Natural killer cell treated with Interleukin-12 subunit alpha and Interleukin-12 subunit beta and Interleukin-15 and Interleukin-18, amount 100 ng/mL, for 72 hours (primary cell): ENCODE data around the gene YES1. TPM values are rescaled to one million over a fixed set of nuclear protein-coding genes. Genes with fewer than 3 reads are reported as not detected.

Source experiments
- ATAC-seq, 2 donors: fragments of 150-1000 bp; cut with Tn5 transposase in 1 of 2; sonication (Bioruptor Pico), chemical (Tn5 transposase) in 1 of 2; 2 replicates each; pipeline ENCODE4 v1.10.0; 2021
- DNase-seq: peaks from one replicate; pipeline ENCODE4 v3.0.0; 2022; ENCODE audit warnings: low spot score
- H3K27ac Mint-ChIP-seq, 2 donors: 1 replicate in 1 of 2; 2 replicates in 1 of 2; pipeline ENCODE4 v1.8.0; 2022; ENCODE audit warnings: mixed read lengths in 2 of 2, mild to moderate bottlenecking in 1 of 2, moderate library complexity in 1 of 2
- H3K27me3 Mint-ChIP-seq, 2 donors: 1 replicate in 1 of 2; 2 replicates in 1 of 2; pipeline ENCODE4 v1.8.0; 2022; ENCODE audit warnings: mixed read lengths in 2 of 2
- H3K36me3 Mint-ChIP-seq: one replicate; pipeline ENCODE4 v1.8.0; 2022; ENCODE audit warnings: mixed read lengths
- H3K4me1 Mint-ChIP-seq, 2 donors: 1 replicate in 1 of 2; 2 replicates in 1 of 2; pipeline ENCODE4 v1.8.0; 2022; ENCODE audit warnings: low read depth in 2 of 2, mixed read lengths in 2 of 2, mild to moderate bottlenecking in 1 of 2
- H3K4me3 Mint-ChIP-seq: one replicate; pipeline ENCODE4 v1.8.0; 2022; ENCODE audit warnings: mixed read lengths
- H3K9me3 Mint-ChIP-seq: 2 replicates; pipeline ENCODE4 v1.8.0; 2022; ENCODE audit warnings: mixed read lengths
- total RNA-seq, 2 donors: library from RNA; stranded (reverse); gene quantifications; one replicate each; pipeline ENCODE4 v1.2.3, GENCODE V29; 2022

YES1 gene
- total RNA-seq, 2 donors from 2014 or later: 30.8 to 33.3 TPM

DNA sequence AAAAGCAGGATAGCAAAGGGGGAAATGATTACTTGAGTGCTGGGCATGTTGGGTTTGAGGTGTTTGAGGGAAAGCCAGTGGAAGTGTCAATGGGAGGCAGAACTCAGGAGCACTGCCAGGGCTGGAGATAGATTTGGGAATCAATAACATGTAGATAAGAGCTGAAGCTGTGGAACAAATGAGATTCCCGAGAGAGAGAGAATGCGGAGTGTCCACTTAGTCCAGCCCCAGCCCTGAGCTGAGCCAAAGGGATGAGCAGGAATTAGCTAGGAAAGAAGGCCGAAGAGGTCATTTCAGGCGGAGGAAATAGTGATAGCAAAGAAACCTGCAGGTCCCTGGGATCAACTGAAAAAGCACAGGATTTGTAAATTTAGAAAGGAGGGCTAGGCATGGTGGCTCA is 21.2 kb upstream of the YES1 start:
- Mint-ChIP-seq H3K9me3 (no peaks in the 10 kb centered on the region), H3K27ac (peak overlapping the region in 1 of 2 donors; percentile 3), H3K36me3 (no peaks in the 10 kb centered on the region), H3K4me1 (peaks cover 11 to 12% of the 10 kb centered on the region in 2 donors), H3K27me3 (peaks cover 0 to 3% of the 10 kb centered on the region in 2 donors), H3K4me3 (no peak overlapping the region)
- ATAC-seq (no peak), DNase-seq (no peak)

- H3K27me3 Mint-ChIP-seq: peaks cover 0 to 3% of the 10 kb centered on the region in 2 donors
- DNase-seq: no peak
- no peak overlapping the region for H3K27ac Mint-ChIP-seq
- no peaks in the 10 kb centered on the region for H3K36me3 Mint-ChIP-seq
- no peak for ATAC-seq
- no peaks in the 10 kb centered on the region for H3K9me3 Mint-ChIP-seq
- peaks cover 11 to 12% of the 10 kb centered on the region in 2 donors for H3K4me1 Mint-ChIP-seq
- H3K4me3 Mint-ChIP-seq: no peak overlapping the region
Observed at GRCh38 chr18:832085-832681, 20.1 kb upstream of the YES1 start.

DNA sequence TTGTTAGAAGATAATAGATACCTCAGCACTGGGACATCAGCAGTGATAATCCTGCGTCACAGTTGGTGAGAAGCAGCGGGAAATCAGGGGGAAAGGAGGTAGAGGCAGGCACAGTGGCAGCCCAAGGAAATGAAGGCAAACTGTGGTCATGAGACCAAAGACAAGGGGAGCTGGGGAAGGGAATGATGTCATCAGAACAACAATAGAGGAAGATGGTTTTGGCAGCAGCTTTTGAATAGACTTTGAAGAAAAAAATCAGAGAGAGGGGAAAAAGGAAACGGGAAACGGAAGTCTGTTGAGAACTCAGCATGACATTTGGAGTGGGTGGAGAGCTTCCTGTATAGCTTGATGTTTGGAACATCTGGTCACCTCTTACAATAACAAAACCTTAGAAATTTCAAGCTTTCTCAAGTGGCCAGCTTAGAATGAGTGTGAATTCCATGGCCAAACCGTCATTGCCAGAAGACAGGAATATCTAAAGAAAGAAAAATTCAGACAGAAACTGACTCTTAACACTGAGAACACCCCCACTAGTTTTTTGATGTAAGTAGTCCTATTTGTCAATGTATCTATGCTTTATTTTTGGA is 18.4 kb upstream of the YES1 start:
- DNase-seq: no peak

GRCh38 chr18:829432-829831 is 17.4 kb upstream of the YES1 start:
- Mint-ChIP-seq H3K4me3 (no peak overlapping the region), H3K27me3 (peaks cover 0 to 3% of the 10 kb centered on the region in 2 donors), H3K27ac (no peak overlapping the region), H3K36me3 (no peaks in the 10 kb centered on the region), H3K4me1 (peaks cover 12 to 14% of the 10 kb centered on the region in 2 donors), H3K9me3 (no peaks in the 10 kb centered on the region)
- DNase-seq (no peak), ATAC-seq (no peak)

More for the DNA sequence above, 18.4 kb upstream of the YES1 start:
- ATAC-seq: peak; percentile 66 to 81
- H3K4me1 Mint-ChIP-seq: peaks cover 12 to 14% of the 10 kb centered on the region in 2 donors
- H3K27ac Mint-ChIP-seq: peak overlapping the region; percentile 67 to 85
- no peaks in the 10 kb centered on the region for H3K36me3 Mint-ChIP-seq
- peak overlapping the region; percentile 80 for H3K4me3 Mint-ChIP-seq
- peaks cover 0 to 3% of the 10 kb centered on the region in 2 donors for H3K27me3 Mint-ChIP-seq
- no peaks in the 10 kb centered on the region for H3K9me3 Mint-ChIP-seq

GRCh38 chr18:827093-827677 is 15.1 kb upstream of the YES1 start:
- ATAC-seq (no peak), DNase-seq (no peak)
- Mint-ChIP-seq H3K4me1 (peaks cover 12 to 14% of the 10 kb centered on the region in 2 donors), H3K4me3 (no peak overlapping the region), H3K27ac (no peak overlapping the region), H3K36me3 (no peaks in the 10 kb centered on the region), H3K27me3 (no peaks in the 10 kb centered on the region), H3K9me3 (no peaks in the 10 kb centered on the region)

DNA sequence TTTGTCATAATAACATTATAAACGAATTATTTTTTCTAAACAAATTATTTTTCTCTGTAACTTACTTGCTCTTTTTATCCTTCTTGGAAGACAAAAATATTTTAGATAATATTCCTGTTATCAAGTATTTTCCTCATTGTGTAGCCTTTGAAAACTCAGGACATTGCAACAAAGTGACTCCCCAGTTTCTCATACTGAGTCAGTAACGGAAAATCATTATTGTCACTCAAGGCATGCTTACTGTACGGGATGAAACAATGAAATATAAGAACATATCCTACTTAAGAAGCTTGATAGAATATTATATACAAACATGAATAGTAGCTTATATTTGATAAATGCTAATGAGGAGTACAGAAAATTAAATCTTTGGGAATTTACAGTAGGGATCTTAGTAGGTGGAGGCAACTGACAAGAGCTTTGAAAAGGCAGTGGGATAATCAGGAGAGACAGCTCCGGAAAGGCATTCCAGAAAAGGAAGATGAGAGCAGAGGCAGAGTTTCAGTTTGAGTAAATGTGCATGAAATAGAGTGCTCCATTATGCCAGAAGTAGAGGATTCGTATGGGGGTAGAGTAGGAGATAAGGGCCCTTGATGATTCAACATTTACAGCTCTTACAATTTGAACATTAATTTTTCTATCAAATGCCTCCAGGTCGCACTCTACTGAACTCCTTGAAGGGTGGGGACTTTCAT is 14.0 kb upstream of the YES1 start:
- Mint-ChIP-seq H3K4me3 (no peak overlapping the region), H3K27ac (no peak overlapping the region), H3K36me3 (no peaks in the 10 kb centered on the region), H3K4me1 (peaks cover 12 to 14% of the 10 kb centered on the region in 2 donors), H3K27me3 (no peaks in the 10 kb centered on the region), H3K9me3 (no peaks in the 10 kb centered on the region)
- DNase-seq: no peak
- no peak for ATAC-seq

DNA sequence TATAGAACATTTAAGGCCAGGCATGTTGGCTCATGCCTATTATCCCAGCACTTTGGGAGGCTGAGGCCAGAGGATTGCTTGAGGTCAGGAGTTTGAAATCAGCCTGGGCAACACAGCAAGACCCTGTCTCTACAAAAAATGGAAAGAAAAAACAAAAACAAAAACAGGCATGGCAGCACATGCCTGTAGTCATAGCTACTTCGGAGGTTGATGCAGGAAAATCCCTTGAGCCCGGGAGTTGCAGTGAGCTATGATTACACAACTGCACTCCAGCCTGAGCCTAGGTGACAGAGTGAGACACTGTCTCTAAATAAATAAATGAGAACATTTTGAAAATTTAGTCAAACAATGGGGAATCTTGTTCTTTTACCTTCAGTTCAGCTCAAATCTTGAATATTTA is 12.1 kb upstream of the YES1 start:
- Mint-ChIP-seq H3K9me3 (no peaks in the 10 kb centered on the region), H3K36me3 (no peaks in the 10 kb centered on the region), H3K4me1 (peaks cover 0 to 2% of the 10 kb centered on the region in 2 donors), H3K4me3 (no peak overlapping the region), H3K27ac (peak overlapping the region in 1 of 2 donors; percentile 20), H3K27me3 (no peaks in the 10 kb centered on the region)
- DNase-seq (no peak), ATAC-seq (no peak)

DNA sequence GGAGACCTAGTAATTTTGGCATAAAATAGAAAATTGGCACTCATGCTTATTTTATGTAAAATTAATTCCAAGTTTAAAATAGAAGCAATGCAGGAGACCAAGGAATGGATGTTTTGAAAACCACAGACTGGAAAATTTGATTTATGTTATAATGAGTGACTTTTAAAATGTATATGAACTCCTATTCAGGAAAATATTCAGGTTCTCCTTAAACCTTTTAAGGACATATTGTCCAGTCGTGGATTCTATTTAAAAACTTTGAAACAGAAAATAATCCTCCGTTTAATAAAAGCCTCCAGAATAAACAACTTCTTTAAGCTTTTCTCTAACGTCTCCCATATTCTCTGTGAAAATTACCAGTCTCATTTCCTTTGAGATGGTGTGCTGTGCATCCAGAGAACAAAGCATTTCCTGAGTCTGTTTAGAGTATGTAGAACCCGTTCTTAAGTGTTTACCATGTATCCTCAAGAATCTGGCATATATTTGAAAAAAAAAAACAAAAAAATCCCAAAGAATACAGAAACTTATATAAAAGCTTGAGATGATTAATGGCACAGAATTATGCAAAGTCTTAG is 8.6 kb upstream of the YES1 start:
- H3K9me3 Mint-ChIP-seq: no peaks in the 10 kb centered on the region
- H3K4me1 Mint-ChIP-seq: peaks cover 12 to 13% of the 10 kb centered on the region in 2 donors
- no peak overlapping the region for H3K27ac Mint-ChIP-seq
- no peaks in the 10 kb centered on the region for H3K36me3 Mint-ChIP-seq
- ATAC-seq (no peak), DNase-seq (no peak)
- no peaks in the 10 kb centered on the region for H3K27me3 Mint-ChIP-seq
- H3K4me3 Mint-ChIP-seq: no peak overlapping the region

DNA sequence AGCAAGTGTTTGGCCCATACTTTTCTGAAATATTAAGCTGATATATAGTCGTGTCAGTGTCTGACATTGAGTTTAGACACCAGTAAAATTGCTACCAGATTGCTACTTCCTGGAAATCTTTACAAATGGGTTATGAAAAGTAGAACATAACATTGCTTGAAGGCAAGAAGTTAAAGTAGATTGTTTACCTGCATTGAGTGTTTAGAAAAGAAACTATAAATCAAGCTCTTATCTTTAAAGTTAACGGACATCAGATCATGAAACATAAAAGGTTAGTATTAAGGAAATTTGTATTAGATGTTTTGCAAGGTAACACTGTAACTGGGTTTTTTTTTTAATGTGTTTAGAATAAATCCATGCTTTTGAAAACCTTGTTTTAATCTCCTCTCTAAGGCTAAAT is 4.8 kb upstream of the YES1 start:
- no peak overlapping the region for H3K4me3 Mint-ChIP-seq

DNA sequence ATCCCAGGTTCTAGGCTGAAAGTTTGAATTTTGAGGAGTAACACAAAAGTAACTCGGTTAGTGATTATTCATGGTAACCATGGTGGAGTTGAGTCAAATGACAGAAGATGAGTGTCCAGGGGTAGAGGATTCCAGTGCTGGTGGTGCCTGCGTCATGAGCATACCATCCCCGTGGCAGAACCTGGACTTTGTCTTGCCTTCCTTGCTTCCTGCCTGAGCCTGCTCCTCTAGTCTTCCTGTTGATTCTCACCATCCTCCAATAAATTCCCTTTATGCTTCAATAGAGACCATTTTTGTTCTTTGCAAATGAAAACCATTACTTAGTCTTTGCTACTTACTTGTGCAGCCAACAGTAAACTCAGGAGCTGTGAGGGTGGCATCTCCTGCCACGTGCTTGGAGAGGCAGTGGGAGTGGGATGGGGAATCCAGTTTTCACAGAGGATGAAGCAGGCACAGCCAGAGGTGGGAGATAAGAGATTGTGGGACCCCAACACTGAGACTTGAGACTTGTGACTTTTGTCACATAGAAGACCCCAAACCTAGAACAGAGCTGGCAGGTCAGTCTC is 4.1 kb upstream of the YES1 start:
- no peak for DNase-seq
- Mint-ChIP-seq H3K4me3 (peak overlapping the region; percentile 59), H3K36me3 (peaks cover 3% of the 10 kb centered on the region), H3K4me1 (peaks cover 41 to 42% of the 10 kb centered on the region in 2 donors), H3K27me3 (no peaks in the 10 kb centered on the region), H3K27ac (peak overlapping the region; percentile 61 to 100), H3K9me3 (no peaks in the 10 kb centered on the region)
- no peak for ATAC-seq

More for the DNA sequence above, 4.8 kb upstream of the YES1 start:
- Mint-ChIP-seq H3K27ac (peak overlapping the region; percentile 61 to 100), H3K27me3 (no peaks in the 10 kb centered on the region), H3K4me1 (peaks cover 41 to 42% of the 10 kb centered on the region in 2 donors), H3K9me3 (no peaks in the 10 kb centered on the region), H3K36me3 (no peaks in the 10 kb centered on the region)
- ATAC-seq: no peak
- DNase-seq: no peak

DNA sequence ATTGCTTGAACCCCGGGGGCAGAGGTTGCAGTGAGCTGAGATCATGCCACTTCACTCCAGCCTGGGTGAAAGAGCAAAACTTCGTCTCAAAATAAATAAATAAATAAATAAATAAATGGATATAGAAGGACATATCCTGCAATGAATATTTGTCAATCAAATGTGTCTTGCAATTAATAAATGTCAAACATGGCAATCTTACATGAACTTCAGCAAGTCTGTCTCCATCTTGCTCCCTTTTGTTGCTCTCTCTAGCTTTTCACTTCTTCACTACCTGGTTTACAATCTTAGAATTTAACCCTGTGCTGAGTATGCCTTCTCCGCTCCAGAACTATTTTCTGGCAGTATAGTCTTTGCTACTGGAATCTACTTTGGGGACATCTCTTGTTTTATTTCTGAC is 3.3 kb upstream of the YES1 start:
- Mint-ChIP-seq H3K4me3 (peak overlapping the region; percentile 59), H3K27ac (peak overlapping the region; percentile 61 to 100), H3K9me3 (no peaks in the 10 kb centered on the region), H3K27me3 (no peaks in the 10 kb centered on the region), H3K36me3 (peaks cover 4% of the 10 kb centered on the region), H3K4me1 (peaks cover 46 to 48% of the 10 kb centered on the region in 2 donors)
- no peak for ATAC-seq
- DNase-seq: no peak

- Mint-ChIP-seq H3K4me3 (peak overlapping the region; percentile 92), H3K27ac (peak overlapping the region; percentile 99 to 100)
Observed at GRCh38 chr18:814300-815084, 2.5 kb upstream of the YES1 start.

More at GRCh38 chr18:814300-815084, 2.5 kb upstream of the YES1 start:
- DNase-seq (no peak), ATAC-seq (no peak)
- Mint-ChIP-seq H3K36me3 (peaks cover 9% of the 10 kb centered on the region), H3K4me1 (peaks cover 54 to 56% of the 10 kb centered on the region in 2 donors), H3K27me3 (no peaks in the 10 kb centered on the region), H3K9me3 (no peaks in the 10 kb centered on the region)
